ENCODE results near the gene TEAD1.

The TEAD1 gene

GRCh38 chr11:12835286-12835685 lies 161.1 kb downstream of the TEAD1 start:
- no peak for DNase-seq (ENCODE audit: low spot score)

DNA sequence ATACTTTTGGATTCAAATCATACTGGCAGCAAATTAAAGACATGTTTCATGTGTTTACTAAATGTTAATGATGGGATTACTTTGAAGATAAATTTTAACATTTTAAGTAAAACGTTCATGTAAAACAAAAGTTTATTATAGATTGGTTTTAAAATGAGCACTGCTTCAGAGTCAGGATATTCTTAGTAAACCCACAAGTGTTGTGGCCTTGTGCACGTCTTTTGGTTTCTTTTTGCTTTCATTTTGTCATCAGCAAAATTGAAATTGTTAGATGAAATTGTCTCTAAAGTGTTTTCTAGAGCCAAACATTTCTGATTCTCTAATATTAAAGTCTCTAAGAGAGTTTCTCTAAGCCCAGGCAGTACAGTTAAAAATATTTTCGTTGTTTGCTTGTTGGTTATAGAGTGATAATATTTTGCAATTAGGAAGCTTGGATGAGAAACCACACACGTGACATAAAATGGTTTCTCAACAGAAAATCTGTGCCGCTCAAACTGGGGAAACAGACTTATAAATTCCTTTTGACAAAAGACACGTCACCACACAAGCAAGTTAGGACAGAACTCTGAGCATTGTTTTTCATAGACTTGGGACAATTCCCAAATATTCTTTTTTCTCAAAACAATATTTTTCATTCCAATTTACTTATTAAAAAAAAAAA lies 164.4 kb downstream of the TEAD1 start:
- no peak for DNase-seq (ENCODE audit: low spot score)

DNA sequence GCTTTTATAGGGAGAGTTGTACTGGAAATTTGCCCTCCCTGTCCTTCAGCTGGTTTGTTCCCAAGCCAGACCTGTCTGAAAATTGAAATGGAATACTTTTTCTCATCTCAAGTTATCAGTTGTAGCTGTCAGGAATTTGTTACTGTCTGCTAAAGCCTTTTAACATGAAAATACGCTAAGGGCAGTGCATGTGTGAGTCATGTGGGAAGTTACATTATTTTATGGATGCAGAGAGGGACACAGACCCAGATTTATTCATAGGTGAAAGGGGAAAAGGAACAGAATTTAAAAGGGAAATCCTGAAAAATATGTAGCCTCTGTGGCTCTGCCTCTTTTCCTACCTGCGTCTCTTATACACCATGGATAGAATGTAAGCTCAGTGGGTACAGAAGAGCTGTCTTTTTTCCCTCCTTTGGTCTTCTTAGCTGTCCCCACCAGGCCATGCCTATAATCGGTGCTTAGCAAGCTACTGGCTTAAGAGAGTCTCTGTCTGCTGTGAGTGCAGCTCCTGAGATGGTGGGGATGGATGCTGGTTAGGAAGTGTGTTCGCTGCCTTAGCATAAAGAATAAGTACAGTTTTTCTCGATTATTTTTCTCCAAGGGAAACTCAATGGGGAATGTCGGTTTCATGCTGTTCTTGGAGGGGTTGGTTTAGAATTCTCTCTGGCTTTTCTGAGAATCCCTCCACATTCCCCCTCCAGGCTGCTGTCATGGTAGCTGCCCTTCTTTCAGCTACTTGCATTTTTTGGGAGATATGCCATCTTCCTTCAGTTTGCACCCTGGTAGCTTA lies 166.8 kb downstream of the TEAD1 start:
- DNase-seq (ENCODE audit: low spot score) = no peak

DNA sequence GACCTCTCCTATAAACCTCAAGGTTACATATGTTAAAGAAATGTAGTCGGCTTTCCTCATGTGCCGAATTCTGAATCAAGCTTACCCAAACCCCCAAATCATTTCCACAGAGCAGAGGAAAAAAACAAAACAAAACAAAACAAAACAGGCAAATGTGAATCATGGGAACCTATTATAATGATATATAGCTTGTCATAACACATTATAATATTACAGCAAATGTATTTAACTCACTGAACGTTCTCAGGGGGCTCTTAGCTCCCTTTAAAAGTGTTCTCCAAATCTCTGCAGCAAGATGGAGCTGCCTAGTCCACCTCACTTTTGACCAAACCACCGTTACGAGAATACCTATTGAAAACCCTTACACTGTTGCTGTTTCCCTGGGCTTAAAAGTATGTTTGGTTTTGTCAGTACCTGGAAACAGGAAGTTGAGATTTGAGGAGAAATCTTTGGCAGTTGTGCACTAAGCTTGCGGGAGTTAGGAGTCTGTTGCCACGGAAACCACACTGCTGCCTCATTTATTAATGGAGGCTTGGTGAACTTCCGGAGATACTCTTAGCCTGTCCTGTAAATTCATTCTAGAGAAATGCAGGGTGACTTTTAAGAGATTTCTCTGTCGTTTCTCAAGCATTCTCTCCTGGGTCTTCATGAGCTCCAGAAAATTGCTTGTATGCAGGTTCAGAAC lies 167.9 kb downstream of the TEAD1 start:
- DNase-seq (ENCODE audit: low spot score) = peak; percentile 86

DNA sequence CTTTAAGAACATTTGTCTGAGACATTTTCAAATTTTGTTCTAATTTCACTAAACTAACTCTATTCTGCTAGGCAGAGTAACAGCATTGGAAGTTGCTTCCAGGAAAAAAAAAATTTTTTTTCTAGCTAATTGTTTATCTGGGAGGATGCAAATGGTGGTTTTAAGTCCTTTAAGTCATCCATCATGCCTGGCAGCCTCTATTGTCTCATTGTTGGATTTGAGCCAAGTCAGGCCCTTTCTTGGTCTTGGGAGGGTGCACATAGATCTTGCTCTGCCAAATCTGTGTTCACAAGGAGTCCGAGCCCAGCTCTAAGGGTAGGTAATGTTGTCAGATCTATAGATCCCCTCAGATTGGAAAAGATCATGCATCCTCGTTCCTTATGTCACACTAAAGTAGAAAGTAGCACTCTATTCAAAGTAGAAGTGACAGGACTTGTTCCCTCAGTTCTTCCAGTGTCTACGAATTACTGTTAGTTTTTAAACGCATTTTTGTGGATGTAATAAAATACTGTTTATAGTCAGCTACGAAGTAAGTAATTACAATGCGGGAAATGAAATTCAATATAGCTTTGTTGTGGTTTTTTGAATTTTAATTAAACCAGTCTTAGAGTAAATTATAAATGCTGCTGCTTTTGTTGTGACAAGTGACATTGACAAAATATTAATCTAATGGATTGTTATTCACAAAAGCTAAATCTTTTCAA lies 168.9 kb downstream of the TEAD1 start:
- peak; percentile 83 for DNase-seq (ENCODE audit: low spot score)

- peak; percentile 67 for DNase-seq (ENCODE audit: low spot score)
These were observed 170.9 kb downstream of the TEAD1 start for GRCh38 chr11:12845163-12845562.

DNA sequence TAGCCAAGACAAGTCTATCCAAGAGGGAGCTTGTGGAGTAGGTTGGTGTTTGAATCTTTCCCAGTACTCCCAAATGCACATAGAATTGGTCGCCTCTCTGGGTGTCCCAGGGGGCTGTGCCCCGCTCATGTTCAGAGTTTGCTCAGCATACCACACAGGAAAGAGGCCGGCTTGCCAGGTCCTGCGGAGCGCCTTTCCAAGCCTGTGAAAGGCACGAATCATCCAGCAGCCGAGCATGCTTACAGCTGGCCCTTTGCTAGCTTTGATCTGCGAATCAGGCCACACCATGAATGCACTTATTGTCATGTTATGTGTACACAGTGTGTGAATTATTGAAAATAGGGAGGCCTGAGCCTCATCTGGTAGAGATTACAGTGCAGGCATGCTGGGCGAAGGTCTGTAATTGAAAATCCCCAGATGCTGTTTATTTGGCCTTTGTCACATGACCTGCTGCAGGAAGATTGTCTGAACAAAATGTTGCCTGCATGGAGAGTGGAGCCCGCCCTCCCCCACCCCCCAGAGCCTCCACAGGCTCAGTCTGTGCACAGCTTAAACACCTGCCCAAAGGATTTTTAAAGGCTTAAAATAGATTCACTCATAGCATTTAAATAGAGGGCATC lies 171.6 kb downstream of the TEAD1 start:
- peak; percentile 43 for DNase-seq (ENCODE audit: low spot score)

GRCh38 chr11:12846786-12847615 lies 172.8 kb downstream of the TEAD1 start:
- peak; percentile 61 for DNase-seq (ENCODE audit: low spot score)

DNA sequence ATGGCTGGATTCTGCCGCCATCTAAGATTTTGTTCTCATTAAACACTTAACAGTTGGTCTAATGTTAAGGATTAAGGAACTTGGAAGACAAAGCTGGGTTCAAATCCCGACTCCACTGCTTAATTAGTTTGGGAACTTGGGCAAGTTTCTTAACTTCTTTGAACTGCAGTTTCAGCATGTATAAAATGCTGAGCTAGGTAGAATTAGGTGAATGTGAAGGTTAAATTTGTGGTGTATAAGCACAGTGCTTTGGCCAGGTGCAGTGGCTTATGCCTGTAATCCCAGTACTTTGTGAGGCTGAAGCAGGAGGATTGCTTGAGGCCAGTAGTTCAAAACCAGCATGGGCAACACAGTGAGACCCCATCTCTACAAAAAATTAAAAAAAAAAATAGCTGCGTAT lies 174.2 kb downstream of the TEAD1 start:
- DNase-seq (ENCODE audit: low spot score) = no peak

- DNase-seq (ENCODE audit: low spot score) = no peak
These were observed 179.1 kb downstream of the TEAD1 start for GRCh38 chr11:12853325-12853651.

DNA sequence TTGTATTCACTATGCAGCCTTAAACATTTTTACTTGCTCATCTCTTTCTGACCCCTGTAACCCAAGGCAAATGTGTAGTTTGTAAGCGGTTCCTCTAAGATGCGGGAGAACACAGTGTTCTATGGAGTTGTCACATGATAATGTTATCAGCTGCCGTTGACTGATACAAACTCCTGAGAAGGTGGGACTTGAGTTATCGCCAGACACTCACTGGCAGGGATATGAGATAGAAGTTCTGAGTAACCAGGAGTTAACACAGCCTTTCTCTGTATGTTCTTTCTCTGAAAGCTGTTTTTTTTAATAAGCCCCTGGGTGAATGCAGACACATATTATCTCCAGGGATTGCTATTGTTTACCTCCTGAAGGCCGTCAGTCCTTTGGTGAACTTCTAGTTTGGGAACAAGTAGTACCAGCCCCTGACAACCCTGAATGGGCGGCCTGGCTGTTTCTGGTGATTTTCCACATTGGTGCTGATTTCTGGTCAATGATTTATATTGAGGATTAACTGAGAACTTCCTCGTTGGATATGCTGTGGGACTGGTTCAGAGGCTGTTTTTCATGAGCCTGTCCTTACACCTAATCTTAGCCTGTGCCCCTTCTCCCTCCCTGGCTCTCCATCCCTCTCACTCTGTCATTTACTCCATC lies 179.6 kb downstream of the TEAD1 start:
- peak; percentile 53 for DNase-seq (ENCODE audit: low spot score)

- DNase-seq (ENCODE audit: low spot score) = no peak
These were observed 180.1 kb downstream of the TEAD1 start for GRCh38 chr11:12854297-12854661.

GRCh38 chr11:12854829-12855228 lies 180.6 kb downstream of the TEAD1 start:
- peak; percentile 95 for DNase-seq (ENCODE audit: low spot score)

- DNase-seq (ENCODE audit: low spot score) = no peak
These were observed 182.1 kb downstream of the TEAD1 start for GRCh38 chr11:12856338-12856737.

- DNase-seq (ENCODE audit: low spot score) = no peak
These were observed 183.4 kb downstream of the TEAD1 start for GRCh38 chr11:12857572-12857971.

DNA sequence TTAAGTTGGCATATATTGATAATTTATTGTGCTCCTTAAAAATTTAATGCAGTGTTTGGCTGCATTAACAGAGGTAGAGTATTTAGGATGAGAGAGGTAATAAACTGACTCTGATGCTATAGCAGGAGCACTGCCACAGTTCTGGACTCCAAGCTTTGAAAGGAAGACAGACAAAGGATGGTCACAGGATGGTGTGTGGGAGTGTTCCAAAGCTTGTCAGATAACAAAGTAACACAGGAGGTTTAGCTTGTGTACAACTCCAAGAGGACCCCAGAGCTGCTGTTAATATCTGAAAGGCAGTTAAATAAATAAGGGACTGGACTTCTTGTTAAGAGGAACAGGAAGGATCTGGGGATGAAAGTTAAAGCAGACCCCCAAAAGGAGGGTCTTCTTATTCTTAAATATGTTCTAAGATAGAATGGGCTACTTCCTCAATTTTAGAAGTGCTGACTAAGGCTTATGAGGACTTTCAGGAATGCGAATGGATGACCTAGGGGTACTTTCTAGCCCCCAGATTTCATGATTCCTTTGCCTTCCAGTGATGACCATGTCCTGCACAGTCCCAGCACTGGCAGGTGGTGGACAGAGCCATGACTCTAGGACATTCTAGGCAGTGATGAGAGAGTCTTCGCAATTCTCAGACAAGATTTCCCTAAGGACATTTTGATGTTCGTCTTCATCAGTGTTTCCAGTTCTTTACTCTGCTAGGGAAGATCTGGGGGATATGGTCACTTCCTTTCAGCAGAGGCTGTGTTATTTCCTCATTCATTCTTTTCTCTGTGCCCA lies 185.8 kb downstream of the TEAD1 start:
- no peak for DNase-seq (ENCODE audit: low spot score)

DNA sequence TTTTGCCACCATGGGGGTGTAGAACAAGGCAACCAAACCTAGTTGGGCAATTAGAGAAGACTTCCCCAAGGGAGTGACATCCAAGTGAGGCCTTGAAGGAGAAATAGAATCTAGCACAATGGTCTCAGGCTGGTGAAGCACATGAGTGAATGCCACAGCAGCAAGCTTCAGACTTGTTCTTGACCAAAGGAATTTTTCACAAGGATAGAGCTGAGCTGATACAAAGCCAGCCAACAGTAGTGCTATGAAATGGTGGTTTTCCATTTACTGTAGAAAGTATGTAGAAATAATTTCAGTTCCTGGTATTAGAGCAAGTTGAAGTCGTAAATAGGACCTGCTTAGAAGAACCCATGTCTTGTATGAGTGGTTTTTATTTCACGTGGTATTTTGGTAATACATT lies 186.6 kb downstream of the TEAD1 start:
- DNase-seq (ENCODE audit: low spot score) = no peak

GRCh38 chr11:12862696-12863469 lies 188.7 kb downstream of the TEAD1 start:
- DNase-seq (ENCODE audit: low spot score) = peak; percentile 79

GRCh38 chr11:12863605-12864121 lies 189.4 kb downstream of the TEAD1 start:
- DNase-seq (ENCODE audit: low spot score) = no peak

All from kidney tubule cell (primary cell).